GM18505 (cell line): ENCODE data around the gene ARPC4.
"Not testable (repeated sequence)": the region's sequence is repeated elsewhere in the genome, so short reads cannot be mapped to it uniquely, and the experiment has no call there.

ENCODE experiments used
- ATAC-seq: cut with Tn5 transposase; IDR thresholded peaks from one replicate; pipeline ENCODE4 v1.9.1; 2021; ENCODE audit not compliant: unreplicated experiment
- POLR2A ChIP-seq: IDR thresholded peaks from 4 replicates; pipeline ENCODE4 v1.6.1; 2011; ENCODE audit warnings: borderline replicate concordance; ENCODE audit not compliant: insufficient read depth, insufficient read length; ENCODE audit errors: extremely low read depth

The ARPC4 gene

GRCh38 chr3:9826815-9827573, 34.1 kb downstream of the ARPC4 start:
- no peak for TF ChIP-seq POLR2A
- ATAC-seq = no peak

GRCh38 chr3:9828801-9829755, 36.2 kb downstream of the ARPC4 start:
- no peak for ATAC-seq
- TF ChIP-seq POLR2A = no peak

- no peak for ATAC-seq
- no peak for TF ChIP-seq POLR2A
Observed at GRCh38 chr3:9831253-9831652, 38.4 kb downstream of the ARPC4 start.

GRCh38 chr3:9833078-9833477, 40.2 kb downstream of the ARPC4 start:
- TF ChIP-seq POLR2A = no peak
- no peak for ATAC-seq

GRCh38 chr3:9834520-9835380, 41.9 kb downstream of the ARPC4 start:
- no peak for TF ChIP-seq POLR2A
- ATAC-seq = no peak

- ATAC-seq = no peak
- TF ChIP-seq POLR2A = no peak
Observed at GRCh38 chr3:9837701-9838582, 45.1 kb downstream of the ARPC4 start.

GRCh38 chr3:9838856-9839255, 46.0 kb downstream of the ARPC4 start:
- TF ChIP-seq POLR2A = no peak
- no peak for ATAC-seq

GRCh38 chr3:9841015-9841414, 48.1 kb downstream of the ARPC4 start:
- ATAC-seq = no peak
- no peak for TF ChIP-seq POLR2A

- peak; percentile 97 for ATAC-seq
- TF ChIP-seq POLR2A = peak; percentile 81
Observed at GRCh38 chr3:9843715-9844438, 51.0 kb downstream of the ARPC4 start, which contains the start of gene RPUSD3. Gene RPUSD3, minus strand, starts transcription at chr3:9844008. Its CDS starts 18 bp downstream, at chr3:9843990.

- TF ChIP-seq POLR2A = no peak
- ATAC-seq = no peak
Observed at GRCh38 chr3:9846231-9846630, 53.3 kb downstream of the ARPC4 start.

GRCh38 chr3:9846931-9847488, 54.1 kb downstream of the ARPC4 start:
- ATAC-seq = no peak
- no peak for TF ChIP-seq POLR2A

GRCh38 chr3:9847870-9848269, 55.0 kb downstream of the ARPC4 start:
- not testable (repeated sequence) for ATAC-seq

GRCh38 chr3:9848860-9849259, 56.0 kb downstream of the ARPC4 start:
- ATAC-seq = not testable (repeated sequence)

GRCh38 chr3:9851383-9851782, 58.5 kb downstream of the ARPC4 start:
- ATAC-seq = not testable (repeated sequence)

- ATAC-seq = not testable (repeated sequence)
Observed at GRCh38 chr3:9851926-9852325, 59.0 kb downstream of the ARPC4 start.
